ENCODE results near the gene ANKMY1.

Gene ANKMY1

DNA sequence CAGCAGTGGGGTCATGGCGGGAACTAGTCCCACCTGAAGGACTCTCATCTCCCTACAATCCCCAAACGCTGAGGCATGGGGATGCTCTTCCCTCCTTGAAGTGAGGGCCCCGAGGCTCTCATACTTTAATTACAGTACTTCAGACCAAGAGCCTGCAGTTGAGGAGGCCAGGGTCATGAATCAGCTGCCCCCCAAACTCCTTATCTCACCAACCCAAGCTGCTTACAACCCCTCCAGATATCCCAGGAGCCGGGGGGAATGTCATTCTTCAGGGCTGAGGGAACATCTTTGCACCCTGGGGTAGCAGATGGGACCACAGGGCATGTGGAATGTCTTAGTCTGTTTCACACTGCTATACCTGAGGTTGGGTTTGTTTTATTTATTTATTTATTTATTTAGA lies 26.0 kb upstream of the ANKMY1 start:
- no peak for DNase-seq
- in situ Hi-C loops (cut with MboI; ENCODE audit: low pct_unique_long_range_greater_than_20kb, low sequenced_read_pairs): no loop called here

DNA sequence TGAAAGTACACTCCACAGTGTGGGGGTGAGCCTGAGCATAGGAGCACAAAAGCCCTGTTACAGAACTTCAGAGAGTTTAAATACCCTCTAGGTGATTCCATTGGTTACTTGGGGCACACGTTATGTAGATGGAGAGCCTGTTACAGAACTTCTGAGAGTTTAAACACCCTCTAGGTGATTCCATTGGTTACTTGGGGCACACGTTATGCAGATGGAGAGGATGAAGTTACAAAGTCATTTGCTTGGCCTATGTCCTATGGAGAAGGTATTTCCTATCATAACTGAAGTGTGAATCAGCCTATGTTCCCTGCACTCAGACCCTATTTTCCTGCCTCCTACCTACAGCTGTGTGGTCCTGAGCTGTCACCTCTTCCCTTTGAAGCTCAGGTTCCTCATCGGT lies 25.0 kb upstream of the ANKMY1 start:
- DNase-seq: no peak
- in situ Hi-C loops (cut with MboI; ENCODE audit: low pct_unique_long_range_greater_than_20kb, low sequenced_read_pairs): no loop called here

DNA sequence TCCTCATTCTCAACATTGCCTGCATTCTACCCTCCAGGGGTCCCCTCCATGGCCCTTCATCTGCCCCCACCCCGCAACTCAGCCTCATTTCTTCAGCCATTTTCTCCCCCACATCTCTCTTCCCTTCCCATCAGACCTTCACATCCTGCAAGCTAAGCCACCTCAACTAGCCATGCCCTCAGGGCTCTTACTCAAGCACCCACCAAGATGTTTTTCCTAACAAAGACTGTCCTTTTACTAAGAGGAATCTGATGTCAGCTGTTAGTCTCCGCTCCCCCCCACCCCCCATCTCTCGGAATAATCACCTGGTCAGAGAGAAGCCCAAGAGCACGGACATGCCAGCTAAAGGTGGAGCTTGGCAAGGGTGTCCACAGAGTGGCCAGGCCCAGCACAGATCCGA lies 24.0 kb upstream of the ANKMY1 start:
- in situ Hi-C loops (cut with MboI; ENCODE audit: low pct_unique_long_range_greater_than_20kb, low sequenced_read_pairs): no loop called here
- DNase-seq: no peak

DNA sequence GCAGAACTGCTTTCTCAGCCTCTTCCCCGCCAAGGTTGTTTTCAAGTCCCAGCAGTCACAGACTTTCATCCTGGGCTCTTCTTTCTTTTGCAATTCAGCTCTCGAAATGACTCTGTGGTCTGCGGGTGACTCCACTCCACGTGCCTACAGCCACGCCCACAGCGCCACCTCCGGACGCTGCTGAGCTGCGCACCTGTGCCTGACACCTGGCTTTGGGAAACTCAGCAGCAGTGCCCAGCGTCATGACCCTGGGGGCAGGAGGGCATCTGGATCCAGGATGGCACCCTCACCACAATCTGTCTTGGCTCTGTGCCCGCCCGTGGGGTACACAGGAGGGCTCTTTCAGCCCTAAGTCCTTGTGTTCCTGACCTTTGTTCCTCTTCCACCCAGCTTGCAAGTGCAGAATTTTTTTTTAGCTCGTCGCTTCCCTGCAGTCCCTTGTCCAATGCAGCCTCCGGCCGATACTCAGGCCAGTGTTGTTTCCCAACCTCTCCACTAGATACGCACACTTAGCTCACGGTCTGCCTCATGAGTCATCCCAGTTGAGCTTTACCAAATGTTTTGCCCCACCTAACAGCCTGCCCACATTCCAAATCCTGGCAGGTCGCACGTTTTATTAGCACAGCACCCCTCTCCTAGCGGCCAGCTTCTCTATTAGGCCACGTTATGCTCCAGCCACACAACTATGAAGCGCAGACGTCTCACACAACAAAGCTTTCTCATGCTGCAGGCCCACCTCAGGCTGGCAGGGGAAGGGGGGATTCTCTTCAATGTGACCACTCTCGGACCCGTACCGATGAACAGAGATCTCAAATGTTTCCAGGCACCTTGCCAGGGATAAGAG lies 22.2 kb upstream of the ANKMY1 start:
- in situ Hi-C loops (cut with MboI; ENCODE audit: low pct_unique_long_range_greater_than_20kb, low sequenced_read_pairs): no loop called here
- DNase-seq: peak; percentile 72

GRCh38 chr2:240579071-240579762 lies 21.4 kb upstream of the ANKMY1 start:
- no peak for DNase-seq
- in situ Hi-C loops (cut with MboI; ENCODE audit: low pct_unique_long_range_greater_than_20kb, low sequenced_read_pairs): no loop called here

DNA sequence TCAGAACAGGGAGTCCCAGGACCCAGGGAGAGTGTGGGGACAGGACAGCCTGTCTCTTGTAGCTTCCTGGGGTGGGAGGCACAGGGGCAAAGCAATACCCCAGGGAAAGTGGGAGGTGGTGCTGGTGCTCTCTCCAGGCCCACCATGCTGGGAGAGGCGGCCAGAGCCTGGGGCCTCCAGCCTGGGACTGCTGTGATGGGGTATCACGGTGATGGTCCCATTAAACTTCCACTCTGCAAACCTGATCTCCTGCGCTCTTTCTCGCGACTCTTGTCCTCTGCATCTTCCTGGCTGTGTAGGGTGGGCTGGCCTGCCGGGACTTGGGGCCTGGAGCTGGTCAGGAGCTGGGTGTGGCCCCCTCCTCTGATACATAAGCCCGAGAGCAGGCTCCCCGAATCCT lies 20.7 kb upstream of the ANKMY1 start:
- in situ Hi-C loops (cut with MboI; ENCODE audit: low pct_unique_long_range_greater_than_20kb, low sequenced_read_pairs): no loop called here
- DNase-seq: no peak

- no peak for DNase-seq
Observed at GRCh38 chr2:240578110-240578450, 20.3 kb upstream of the ANKMY1 start.

DNA sequence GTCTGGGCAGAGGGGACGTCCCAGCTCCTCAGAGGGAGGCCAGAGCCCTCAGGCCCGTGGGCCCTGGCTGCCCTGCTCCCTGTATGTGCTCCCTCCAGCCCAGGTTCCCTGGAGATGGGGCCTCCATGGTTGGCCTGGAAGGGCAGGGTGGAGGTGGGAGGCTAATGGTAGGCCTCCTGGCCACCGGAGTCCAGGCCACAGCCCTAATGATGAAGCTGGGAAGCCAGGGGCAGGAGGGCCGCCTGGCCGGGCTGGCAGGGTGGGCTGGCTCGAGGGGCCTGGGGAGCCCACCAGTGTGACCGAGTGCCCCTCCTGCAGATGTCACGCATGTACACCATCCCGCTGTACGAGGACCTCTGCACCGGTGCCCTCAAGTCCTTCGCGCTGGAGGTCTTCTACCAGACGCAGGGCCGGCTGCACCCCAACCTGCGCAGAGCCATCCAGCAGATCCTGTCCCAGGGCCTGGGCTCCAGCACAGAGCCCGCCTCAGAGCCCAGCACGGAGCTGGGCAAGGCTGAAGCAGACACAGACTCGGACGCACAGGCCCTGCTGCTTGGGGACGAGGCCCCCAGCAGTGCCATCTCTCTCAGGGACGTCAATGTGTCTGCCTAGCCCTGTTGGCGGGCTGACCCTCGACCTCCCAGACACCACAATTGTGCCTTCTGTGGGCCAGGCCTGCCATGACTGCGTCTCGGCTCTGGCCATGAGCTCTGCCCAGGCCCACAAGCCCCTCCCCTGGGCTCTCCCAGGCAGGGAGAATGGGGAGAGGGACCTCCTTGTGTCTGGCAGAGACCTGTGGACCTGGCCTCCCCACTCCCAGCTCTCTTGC lies 19.7 kb upstream of the ANKMY1 start:
- no peak for DNase-seq
- in situ Hi-C loops (cut with MboI; ENCODE audit: low pct_unique_long_range_greater_than_20kb, low sequenced_read_pairs): no loop called here

More at GRCh38 chr2:240578110-240578450, 20.3 kb upstream of the ANKMY1 start:
- in situ Hi-C loops (cut with MboI; ENCODE audit: low pct_unique_long_range_greater_than_20kb, low sequenced_read_pairs): no loop called here

DNA sequence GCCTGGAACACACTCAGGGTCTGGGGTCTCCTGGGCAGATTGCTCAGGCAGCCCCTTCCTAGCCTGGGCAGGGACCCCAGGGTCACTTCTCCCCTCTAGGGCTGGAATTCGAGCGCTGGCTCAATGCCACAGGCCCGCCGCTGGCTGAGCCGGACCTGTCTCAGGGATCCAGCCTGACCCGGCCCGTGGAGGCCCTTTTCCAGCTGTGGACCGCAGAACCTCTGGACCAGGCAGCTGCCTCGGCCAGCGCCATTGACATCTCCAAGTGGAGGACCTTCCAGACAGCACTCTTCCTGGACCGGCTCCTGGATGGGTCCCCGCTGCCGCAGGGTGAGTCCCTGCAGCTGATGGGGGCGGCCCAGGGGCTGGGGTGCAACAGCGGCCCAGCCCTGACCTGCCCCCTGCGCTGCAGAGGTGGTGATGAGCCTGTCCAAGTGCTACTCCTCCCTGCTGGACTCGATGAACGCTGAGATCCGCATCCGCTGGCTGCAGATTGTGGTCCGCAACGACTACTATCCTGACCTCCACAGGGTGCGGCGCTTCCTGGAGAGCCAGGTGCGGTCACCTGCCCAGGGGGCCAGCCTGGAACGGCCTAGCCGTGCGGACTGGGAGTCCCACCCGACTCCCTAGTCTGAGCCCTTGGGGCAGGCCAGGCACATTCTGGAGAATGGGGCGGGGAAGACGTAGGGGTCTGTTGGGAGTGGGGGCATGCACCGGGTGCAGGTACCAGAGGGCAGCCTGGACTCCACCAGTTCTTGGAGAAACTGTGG lies 18.8 kb upstream of the ANKMY1 start:
- in situ Hi-C loops (cut with MboI; ENCODE audit: low pct_unique_long_range_greater_than_20kb, low sequenced_read_pairs): no loop called here
- DNase-seq: no peak

DNA sequence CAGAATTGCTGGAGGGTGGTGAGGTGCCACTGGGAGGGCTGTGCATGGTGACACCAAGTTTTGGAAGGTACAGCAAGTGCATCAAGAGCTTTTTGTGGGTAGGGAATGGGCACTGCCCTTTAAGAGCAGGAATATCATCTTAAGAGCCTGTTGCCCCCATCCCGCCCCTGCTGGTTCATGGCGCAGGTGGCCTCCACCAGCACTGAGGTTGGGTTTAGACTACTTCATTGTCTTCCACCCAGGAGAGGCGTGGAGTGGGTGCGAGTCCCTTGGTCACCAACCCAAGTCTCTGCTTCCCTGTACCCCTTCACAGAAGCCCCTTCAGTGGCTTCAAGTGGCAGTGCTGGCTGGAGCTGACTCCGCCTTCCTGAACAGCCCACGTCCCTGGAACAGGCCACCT lies 18.2 kb upstream of the ANKMY1 start:
- in situ Hi-C loops (cut with MboI; ENCODE audit: low pct_unique_long_range_greater_than_20kb, low sequenced_read_pairs): no loop called here
- no peak for DNase-seq

- no peak for DNase-seq
- in situ Hi-C loops (cut with MboI; ENCODE audit: low pct_unique_long_range_greater_than_20kb, low sequenced_read_pairs): no loop called here
Observed at GRCh38 chr2:240575101-240575965, 17.5 kb upstream of the ANKMY1 start.

DNA sequence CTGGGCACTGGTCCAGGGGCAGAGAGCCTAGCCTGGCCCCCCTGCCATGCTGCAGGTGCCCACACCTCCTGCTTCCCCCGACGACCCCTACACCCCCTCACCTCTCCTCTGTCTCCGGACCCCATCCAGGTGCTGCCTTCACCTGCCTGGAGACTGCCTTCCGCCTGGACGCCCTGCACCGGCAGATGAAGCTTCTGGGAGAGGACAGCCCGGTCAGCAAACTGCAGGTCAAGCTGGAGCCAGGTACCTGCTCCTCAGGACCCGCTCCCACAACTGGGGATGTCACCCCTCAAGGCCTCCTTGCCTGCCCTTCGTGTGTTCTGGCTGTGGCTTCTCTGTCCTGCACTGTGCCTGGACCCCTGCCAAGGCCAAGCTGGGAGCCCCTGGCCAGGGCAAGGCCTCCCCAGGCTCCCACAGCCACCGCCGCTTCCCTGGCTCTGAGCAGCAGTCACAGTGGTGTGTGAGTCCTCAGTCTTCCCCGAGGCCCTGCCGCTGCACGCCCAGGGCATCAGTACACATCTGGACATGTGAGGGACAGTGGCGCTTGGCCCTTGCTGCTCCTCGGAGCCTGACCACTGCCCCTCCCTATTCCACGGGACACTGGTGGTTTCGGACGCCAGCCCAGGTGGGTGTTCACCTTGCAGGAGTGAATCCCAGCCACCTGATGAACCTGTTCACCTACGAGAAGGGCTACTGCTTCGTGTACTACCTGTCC lies 16.8 kb upstream of the ANKMY1 start:
- in situ Hi-C loops (cut with MboI; ENCODE audit: low pct_unique_long_range_greater_than_20kb, low sequenced_read_pairs): no loop called here
- DNase-seq: no peak

DNA sequence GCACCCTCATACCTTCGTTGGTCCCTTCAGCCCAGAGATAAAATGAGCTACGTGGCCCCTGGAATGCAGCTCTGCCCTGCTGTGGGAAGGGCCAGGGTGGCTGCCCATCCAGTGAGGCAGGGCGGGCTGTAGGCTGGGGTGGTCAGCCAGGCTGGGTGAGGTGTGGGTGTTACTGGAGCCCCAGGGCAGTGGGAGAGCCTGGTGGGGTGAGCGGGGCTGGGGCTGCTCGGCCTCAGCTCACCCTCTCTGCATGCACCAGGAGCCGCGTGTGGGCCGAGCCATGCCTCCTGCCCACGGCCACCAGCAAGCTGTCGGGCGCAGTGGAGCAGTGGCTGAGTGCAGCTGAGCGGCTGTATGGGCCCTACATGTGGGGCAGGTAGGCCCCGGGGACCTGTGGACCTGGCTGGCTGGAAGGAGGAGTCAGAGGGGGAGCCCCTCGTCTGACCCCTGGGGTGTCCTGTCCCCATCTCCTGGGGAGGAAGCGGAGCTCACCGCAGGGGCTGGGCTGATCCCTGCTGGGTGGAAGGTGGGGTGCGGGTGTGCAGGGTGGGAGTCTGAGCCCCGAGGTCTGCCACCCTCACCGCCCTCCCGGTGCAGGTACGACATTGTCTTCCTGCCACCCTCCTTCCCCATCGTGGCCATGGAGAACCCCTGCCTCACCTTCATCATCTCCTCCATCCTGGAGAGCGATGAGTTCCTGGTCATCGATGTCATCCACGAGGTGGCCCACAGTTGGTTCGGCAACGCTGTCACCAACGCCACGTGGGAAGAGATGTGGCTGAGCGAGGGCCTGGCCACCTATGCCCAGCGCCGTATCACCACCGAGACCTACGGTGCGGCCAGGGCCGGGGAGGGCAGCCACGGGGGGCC lies 16.0 kb upstream of the ANKMY1 start:
- no peak for DNase-seq
- in situ Hi-C loops (cut with MboI; ENCODE audit: low pct_unique_long_range_greater_than_20kb, low sequenced_read_pairs): no loop called here

GRCh38 chr2:240573071-240573515 lies 15.3 kb upstream of the ANKMY1 start:
- DNase-seq: no peak
- in situ Hi-C loops (cut with MboI; ENCODE audit: low pct_unique_long_range_greater_than_20kb, low sequenced_read_pairs): no loop called here

- in situ Hi-C loops (cut with MboI; ENCODE audit: low pct_unique_long_range_greater_than_20kb, low sequenced_read_pairs): no loop called here
- DNase-seq: no peak
Observed at GRCh38 chr2:240572141-240573031, 14.6 kb upstream of the ANKMY1 start.
